ENCODE measurements around the gene GLG1.
"Not testable (repeated sequence)": the region's sequence is repeated elsewhere in the genome, so short reads cannot be mapped to it uniquely, and the experiment has no call there.

Gene GLG1

GRCh38 chr16:74558873-74559272 lies 48.0 kb downstream of the GLG1 start:
- FAIRE-seq = no peak
- TF ChIP-seq CTCF (IDR thresholded peaks at IDR 0.05; ENCODE audit: insufficient read depth, missing control alignments) = no peak
- DNase-seq (ENCODE audit: insufficient read length, low spot score) = no peak

GRCh38 chr16:74557275-74557674 lies 49.6 kb downstream of the GLG1 start:
- FAIRE-seq (no peak), DNase-seq (ENCODE audit: insufficient read length, low spot score) (no peak)
- TF ChIP-seq CTCF (IDR thresholded peaks at IDR 0.05; ENCODE audit: insufficient read depth, missing control alignments) = no peak

DNA sequence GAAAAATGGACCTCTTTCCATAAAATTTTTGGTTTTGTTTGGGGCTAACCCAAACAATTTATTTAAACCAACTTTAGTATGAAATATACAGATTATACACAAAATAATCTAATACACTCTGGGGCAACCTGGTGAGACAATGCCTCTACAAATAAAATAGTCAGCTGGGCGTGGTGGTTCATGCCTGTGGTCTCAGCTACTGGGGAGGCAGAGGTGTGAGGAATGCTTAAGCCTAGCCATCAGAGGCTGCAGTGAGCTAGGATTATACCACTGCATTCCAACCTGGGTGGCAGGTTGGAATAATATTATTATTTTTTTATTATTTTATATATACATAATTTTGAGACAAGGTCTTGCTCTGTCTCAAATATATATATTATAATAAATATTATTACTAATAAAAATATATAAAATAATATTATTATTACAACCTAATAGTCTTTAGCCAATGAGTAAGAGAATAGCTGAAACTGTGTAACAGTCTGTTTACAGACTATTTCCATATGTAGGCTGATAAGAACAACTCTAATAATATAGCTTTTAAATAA lies 50.5 kb downstream of the GLG1 start:
- no peak for FAIRE-seq
- DNase-seq (ENCODE audit: insufficient read length, low spot score) = no peak
- TF ChIP-seq CTCF (IDR thresholded peaks at IDR 0.05; ENCODE audit: insufficient read depth, missing control alignments) = no peak

DNA sequence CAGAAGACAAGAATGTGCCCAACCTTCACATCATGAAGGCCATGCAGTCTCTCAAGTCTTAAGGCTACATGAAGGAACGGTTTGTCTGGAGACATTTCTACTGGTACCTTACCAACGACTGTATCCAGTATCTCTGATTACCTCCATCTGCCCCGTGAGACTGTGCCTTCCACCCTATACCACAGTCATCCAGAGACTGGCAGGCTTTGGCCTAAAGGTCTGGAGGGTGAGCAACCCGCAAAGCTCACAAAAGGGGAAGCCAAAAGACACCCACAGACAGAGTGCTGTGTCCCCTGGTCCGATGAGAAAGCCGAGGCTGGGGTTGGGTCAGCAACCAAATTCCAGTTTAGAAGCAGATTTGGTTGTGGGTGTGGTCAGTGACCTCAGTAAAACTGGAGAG lies 54.6 kb downstream of the GLG1 start:
- not testable (repeated sequence) for FAIRE-seq; DNase-seq (ENCODE audit: insufficient read length, low spot score)

DNA sequence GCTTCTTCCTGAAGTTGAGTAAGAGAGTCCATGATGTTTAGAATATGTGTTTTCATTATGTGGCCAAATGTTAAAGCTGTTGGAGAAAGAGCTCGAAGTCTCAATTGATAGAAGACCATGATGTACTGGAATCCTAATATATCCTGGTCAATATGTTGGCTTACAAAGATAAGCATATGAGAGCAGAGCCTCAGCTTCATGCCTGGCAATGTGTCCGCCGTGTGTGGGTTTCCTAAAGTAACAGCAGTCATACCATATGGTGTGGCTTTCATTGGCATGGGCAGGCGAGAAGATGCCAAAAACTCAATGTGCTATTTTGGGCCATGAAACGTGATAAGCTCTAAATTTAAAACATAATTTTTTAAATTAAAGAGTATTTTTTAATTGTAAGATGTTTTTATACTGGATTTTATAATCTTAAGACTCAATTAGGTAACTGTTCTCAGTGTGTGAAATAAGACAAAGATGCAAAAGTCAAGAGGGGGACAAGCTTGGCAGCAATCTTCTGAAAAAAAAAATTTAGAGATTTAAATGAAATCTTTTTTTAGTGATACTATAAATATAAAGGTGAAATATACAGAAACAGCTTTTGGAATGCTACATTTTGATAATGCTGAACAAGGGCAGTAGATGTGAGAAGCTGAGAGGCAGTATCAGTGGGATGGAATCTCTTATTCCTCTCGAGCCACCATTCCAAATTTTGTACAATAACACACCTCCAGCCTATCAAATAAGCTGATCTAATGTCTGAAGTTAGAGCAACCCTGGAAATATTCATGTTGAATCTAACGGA lies 56.5 kb downstream of the GLG1 start:
- not testable (repeated sequence) for FAIRE-seq; DNase-seq (ENCODE audit: insufficient read length, low spot score)

GRCh38 chr16:74546112-74546511 lies 60.8 kb downstream of the GLG1 start:
- DNase-seq (ENCODE audit: insufficient read length, low spot score); FAIRE-seq: not testable (repeated sequence)

DNA sequence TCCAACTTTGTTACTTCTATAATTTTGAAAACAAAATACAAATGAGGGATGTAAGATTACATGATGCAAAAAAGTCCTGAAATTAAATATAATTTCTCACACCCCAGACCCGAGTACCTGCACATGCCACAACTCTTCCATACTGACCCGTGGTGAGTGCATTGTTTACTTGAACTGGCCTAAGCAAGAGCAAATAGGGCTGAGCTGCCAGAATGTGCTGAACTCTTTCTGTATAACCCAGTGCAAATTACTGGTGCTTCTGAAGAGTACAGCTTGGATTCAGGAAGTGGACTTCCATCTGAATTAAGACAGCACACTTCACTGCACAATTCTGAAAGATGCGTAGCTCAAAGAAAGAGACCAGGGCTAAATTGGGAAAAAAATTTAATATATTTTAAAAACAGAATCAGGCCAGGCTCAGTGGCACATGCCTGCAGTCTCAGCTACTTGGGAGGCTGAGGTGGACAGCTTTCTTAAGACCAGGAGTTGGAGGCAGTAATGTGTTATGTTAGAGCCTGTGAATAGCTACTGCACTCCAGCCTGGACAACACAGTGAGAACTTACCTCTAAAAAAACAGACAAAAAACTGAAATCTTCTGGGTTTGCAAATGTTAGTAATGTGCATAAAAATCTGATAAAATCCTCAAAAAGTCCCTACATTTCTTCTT lies 63.9 kb downstream of the GLG1 start:
- not testable (repeated sequence) for DNase-seq (ENCODE audit: insufficient read length, low spot score); FAIRE-seq

GRCh38 chr16:74540663-74541062 lies 66.3 kb downstream of the GLG1 start:
- not testable (repeated sequence) for FAIRE-seq; DNase-seq (ENCODE audit: insufficient read length, low spot score)

GRCh38 chr16:74538801-74539200 lies 68.1 kb downstream of the GLG1 start:
- FAIRE-seq; DNase-seq (ENCODE audit: insufficient read length, low spot score): not testable (repeated sequence)

- FAIRE-seq; DNase-seq (ENCODE audit: insufficient read length, low spot score): not testable (repeated sequence)
Measured at GRCh38 chr16:74537746-74538145, 69.2 kb downstream of the GLG1 start.

- not testable (repeated sequence) for DNase-seq (ENCODE audit: insufficient read length, low spot score); FAIRE-seq
Measured at GRCh38 chr16:74534650-74535049, 72.3 kb downstream of the GLG1 start.

Data from D721Med (cell line).